ENCODE data around the gene KRT82.

The KRT82 gene

DNA sequence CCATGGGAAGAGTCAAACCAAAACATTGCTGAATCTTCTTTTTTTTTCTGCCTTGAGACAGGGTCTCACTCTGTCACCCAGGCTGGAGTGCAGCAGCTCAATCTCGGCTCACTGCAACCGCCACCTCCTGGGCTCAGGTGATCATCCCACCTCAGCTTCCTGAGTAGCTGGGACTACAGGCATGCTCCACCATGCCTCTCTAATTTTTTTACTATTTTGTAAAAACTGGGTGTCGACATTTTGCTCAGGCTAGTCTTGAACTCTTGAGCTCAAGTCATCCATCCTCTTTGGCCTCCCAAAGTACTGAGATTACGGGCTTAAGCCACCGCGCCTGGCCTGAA lies 29.5 kb upstream of the KRT82 start:
- no peak overlapping the region for H3K4me3 ChIP-seq (ENCODE audit: low read depth, low read length)
- TF ChIP-seq, protein P1, sequence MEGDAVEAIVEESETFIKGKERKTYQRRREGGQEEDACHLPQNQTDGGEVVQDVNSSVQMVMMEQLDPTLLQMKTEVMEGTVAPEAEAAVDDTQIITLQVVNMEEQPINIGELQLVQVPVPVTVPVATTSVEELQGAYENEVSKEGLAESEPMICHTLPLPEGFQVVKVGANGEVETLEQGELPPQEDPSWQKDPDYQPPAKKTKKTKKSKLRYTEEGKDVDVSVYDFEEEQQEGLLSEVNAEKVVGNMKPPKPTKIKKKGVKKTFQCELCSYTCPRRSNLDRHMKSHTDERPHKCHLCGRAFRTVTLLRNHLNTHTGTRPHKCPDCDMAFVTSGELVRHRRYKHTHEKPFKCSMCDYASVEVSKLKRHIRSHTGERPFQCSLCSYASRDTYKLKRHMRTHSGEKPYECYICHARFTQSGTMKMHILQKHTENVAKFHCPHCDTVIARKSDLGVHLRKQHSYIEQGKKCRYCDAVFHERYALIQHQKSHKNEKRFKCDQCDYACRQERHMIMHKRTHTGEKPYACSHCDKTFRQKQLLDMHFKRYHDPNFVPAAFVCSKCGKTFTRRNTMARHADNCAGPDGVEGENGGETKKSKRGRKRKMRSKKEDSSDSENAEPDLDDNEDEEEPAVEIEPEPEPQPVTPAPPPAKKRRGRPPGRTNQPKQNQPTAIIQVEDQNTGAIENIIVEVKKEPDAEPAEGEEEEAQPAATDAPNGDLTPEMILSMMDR (IDR thresholded peaks at IDR 0.05; ENCODE audit: borderline replicate concordance, insufficient read depth, low read depth, low read length): no peak

DNA sequence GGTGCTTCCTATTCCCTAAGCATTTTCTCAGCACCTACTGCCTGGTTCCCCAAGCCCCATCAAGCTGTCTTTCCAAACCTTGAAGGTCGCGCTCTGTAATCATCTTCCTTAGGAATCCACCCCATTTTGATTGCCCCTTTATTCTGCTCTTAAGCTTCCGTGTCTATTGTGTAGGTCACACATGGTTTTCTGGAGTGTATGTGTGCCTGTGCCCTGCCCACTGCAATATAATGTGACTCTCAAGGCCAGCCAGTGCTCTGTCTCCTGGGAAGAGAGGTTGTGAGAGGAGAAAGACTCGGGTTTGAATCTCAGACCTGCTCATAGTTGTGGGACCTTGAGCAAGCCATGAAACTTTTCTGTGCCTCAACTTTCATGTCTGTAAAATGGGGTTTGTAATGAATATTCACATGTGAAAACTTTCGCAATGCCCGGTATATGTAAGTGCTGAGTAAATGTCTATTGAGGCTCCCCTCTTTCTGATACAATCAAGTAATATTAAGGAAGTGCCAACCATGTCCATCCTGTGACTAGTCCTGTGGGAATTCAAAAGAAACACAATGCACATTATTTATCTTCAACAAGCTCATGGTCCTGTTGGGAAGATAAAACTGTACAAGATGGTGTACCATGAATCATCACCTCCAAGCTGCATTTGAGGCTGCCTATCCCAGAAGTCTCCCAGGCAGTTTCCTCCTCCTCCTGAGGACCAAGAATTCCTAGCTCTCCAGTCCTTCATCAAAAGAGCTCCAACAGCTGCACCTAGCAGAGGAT lies 28.8 kb upstream of the KRT82 start:
- TF ChIP-seq, protein P1 (IDR thresholded peaks at IDR 0.05; ENCODE audit: borderline replicate concordance, insufficient read depth, low read depth, low read length): no peak
- no peak overlapping the region for H3K4me3 ChIP-seq (ENCODE audit: low read depth, low read length)

DNA sequence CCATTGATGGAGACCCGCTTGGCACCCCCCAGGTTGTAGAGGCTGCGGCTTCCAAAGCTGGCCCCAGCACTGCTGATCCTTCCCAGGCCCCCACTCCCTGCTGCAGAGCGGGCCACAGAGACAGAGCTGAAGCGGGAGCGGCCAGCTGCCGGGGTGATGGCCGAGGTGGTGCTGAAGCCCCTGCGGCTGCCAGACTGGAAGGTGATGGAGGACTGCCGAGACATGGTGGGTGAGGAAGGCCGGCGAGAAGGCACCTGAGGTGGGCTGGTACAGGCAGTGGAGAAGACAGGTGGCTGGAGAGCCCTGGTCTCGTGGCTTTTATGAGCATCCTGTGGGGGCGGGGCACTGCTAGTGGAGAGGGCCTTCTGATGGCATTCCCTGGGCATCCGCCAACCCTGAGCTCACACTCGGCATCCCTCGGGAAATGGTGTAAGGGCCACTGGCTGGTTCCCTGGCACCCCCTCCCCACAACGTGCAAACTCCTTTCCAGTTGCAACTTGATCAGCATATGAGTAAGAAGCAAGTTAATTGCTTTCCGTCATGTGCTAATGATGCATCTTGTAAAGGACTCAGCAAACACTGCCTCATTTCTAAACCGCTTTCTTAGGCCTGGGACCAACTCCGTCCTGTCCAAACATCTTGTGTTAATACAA lies 28.1 kb upstream of the KRT82 start, which contains the start of gene KRT75:
Gene KRT75, minus strand, starts transcription at position 291 of the 653 bp plus-strand sequence. Its CDS starts 67 bp downstream, at position 224.
- TF ChIP-seq, protein P1 (IDR thresholded peaks at IDR 0.05; ENCODE audit: borderline replicate concordance, insufficient read depth, low read depth, low read length): no peak
- no peak within 1 kb of the TSS for H3K4me3 ChIP-seq (ENCODE audit: low read depth, low read length)

DNA sequence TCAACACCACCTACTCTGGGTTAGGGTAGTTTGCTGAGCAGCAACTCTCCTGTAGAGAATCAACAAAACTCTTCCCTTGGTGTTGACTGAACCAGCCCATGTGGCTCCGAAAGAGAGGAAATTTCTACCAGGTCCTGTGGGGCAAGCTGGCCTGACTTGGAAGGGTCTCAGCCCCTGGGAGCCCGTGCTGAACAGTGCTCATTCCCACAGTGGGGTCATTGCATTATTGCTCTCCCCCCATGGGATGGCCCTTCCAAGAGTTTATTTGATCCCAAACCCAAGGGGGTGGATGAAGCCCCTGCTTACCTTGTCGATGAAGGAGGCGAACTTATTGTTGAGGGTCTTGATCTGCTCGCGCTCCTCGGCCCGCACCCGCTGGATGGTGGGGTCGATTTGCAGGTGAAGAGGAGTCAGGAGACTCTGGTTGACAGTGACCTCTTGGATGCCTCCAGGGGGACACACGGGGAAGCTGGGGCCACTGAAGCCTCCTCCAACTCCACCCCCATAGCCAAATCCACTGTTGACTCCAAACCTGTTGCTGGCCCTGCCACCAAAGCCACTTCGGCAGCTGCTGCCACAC lies 27.5 kb upstream of the KRT82 start:
- no peak overlapping the region for H3K4me3 ChIP-seq (ENCODE audit: low read depth, low read length)
- TF ChIP-seq, protein P1 (IDR thresholded peaks at IDR 0.05; ENCODE audit: borderline replicate concordance, insufficient read depth, low read depth, low read length): no peak

DNA sequence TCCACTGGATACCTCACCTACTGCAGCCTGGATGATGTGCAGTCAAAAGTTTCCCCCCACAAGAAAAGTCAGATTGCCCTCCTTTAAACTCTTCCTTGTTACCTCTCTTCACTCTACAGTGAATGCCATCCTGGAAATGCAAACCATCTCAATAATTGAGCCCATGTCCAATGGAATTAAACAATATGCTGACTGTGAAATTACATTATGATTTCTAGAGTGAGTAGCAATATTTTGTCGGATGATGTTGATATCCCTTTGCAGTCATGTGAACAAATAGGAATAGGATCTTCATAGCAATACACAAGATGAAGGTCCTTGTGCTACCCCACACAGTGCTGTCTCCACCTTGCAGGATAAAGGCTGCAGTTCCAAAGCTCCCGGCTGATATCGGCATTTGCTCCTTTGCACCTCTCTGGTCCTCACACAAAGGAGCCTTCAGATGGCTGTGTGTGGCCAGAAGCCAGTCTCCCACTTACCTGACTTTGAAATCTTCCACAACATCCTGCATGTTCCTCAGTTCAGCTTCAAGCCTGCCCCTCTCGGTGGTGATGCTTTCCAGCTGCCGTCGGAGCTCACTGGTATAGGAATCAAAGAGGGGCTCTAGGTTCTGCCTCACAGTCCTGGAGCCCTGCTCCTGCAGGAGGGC lies 26.5 kb upstream of the KRT82 start:
- TF ChIP-seq, protein P1 (IDR thresholded peaks at IDR 0.05; ENCODE audit: borderline replicate concordance, insufficient read depth, low read depth, low read length): no peak
- H3K4me3 ChIP-seq (ENCODE audit: low read depth, low read length): no peak overlapping the region

DNA sequence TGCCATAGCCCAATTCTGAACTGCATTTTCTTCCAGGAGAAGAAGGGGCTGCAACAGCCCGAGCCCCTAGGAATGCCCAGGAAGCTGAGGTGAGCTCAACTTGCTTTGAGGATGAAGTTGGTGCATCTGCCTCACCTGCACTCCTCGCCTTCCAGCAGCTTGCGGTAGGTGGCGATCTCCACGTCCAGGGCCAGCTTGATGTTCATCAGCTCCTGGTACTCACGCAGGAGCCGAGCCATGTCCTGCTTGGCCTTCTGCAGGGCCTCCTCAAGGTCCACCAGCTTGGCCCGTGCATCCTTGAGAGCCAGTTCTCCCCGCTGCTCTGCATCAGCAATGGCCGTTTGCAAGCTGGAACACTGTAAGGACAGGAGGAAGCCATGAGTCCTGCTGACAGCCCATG lies 22.0 kb upstream of the KRT82 start:
- no peak overlapping the region for H3K4me3 ChIP-seq (ENCODE audit: low read depth, low read length)
- TF ChIP-seq, protein P1 (IDR thresholded peaks at IDR 0.05; ENCODE audit: borderline replicate concordance, insufficient read depth, low read depth, low read length): no peak
